SK-N-SH treated with all-trans-retinoic acid at 6 μM for 48 hours (cell line): ENCODE results near the gene GHRL.

ENCODE experiments used
- ATAC-seq: fragments of 200-7000 bp; cut with Tn5 transposase; 3 replicates; pipeline ENCODE4 v1.9.1; 2020; ENCODE audit warnings: mild to moderate bottlenecking, moderate library complexity
- BACH2 ChIP-seq: fragments of 250-450 bp; sonication (Bioruptor Pico); IDR thresholded peaks from 2 replicates; pipeline ENCODE4 v1.9.0; 2021; ENCODE audit warnings: mild to moderate bottlenecking, borderline replicate concordance
- CSDC2 ChIP-seq: fragments of 250-450 bp; sonication (Bioruptor Pico); IDR thresholded peaks from 2 replicates; pipeline ENCODE4 v1.5.0; 2020; ENCODE audit warnings: mild to moderate bottlenecking, moderate library complexity
- CSRNP3 ChIP-seq: fragments of 250-450 bp; sonication (Bioruptor Pico); IDR thresholded peaks from 2 replicates; pipeline ENCODE4 v1.5.1; 2021; ENCODE audit warnings: mild to moderate bottlenecking, moderate library complexity
- ESRRG ChIP-seq: fragments of 250-450 bp; sonication (Bioruptor Pico); IDR thresholded peaks from 2 replicates; pipeline ENCODE4 v1.6.1; 2021; ENCODE audit warnings: mild to moderate bottlenecking
- ISL1 ChIP-seq: fragments of 250-450 bp; sonication (Bioruptor Pico); IDR thresholded peaks from 2 replicates; pipeline ENCODE4 v2.1.2; 2022; ENCODE audit warnings: mild to moderate bottlenecking, moderate library complexity
- OSR1 ChIP-seq: fragments of 250-450 bp; sonication (Bioruptor Pico); IDR thresholded peaks from 2 replicates; pipeline ENCODE4 v1.8.0; 2022; ENCODE audit warnings: moderate library complexity, mild to moderate bottlenecking, inconsistent platforms
- POU6F1 ChIP-seq: fragments of 250-450 bp; sonication (Bioruptor Pico); IDR thresholded peaks from 2 replicates; pipeline ENCODE4 v1.8.0; 2021; ENCODE audit warnings: low read depth, mild to moderate bottlenecking, moderate library complexity, borderline replicate concordance
- PPARA ChIP-seq: fragments of 250-450 bp; sonication (Bioruptor Pico); IDR thresholded peaks from 2 replicates; pipeline ENCODE4 v1.5.0; 2020; ENCODE audit warnings: mild to moderate bottlenecking, borderline replicate concordance
- RARB ChIP-seq: fragments of 250-450 bp; sonication (Bioruptor Pico); IDR thresholded peaks from 2 replicates; pipeline ENCODE4 v1.8.0; 2021; ENCODE audit warnings: mild to moderate bottlenecking, moderate library complexity
- SNAI2 ChIP-seq: fragments of 250-450 bp; sonication (Bioruptor Pico); IDR thresholded peaks from 2 replicates; pipeline ENCODE4 v1.5.0; 2020; ENCODE audit warnings: mild to moderate bottlenecking, moderate library complexity
- TCF4 ChIP-seq: fragments of 250-450 bp; sonication (Bioruptor Pico); IDR thresholded peaks from 2 replicates; pipeline ENCODE4 v1.8.0; 2021; ENCODE audit warnings: mild to moderate bottlenecking, moderate library complexity, borderline replicate concordance
- TOX ChIP-seq: fragments of 250-450 bp; sonication (Bioruptor Pico); IDR thresholded peaks from 2 replicates; pipeline ENCODE4 v1.8.0; 2021; ENCODE audit warnings: mild to moderate bottlenecking, moderate library complexity, borderline replicate concordance
- TSHZ2 ChIP-seq: fragments of 250-450 bp; sonication (Bioruptor Pico); IDR thresholded peaks from 2 replicates; pipeline ENCODE4 v1.5.0; 2020; ENCODE audit warnings: mild to moderate bottlenecking, moderate library complexity
- ZC3H10 ChIP-seq: fragments of 250-450 bp; sonication (Bioruptor Pico); IDR thresholded peaks from 2 replicates; pipeline ENCODE4 v1.5.1; 2021; ENCODE audit warnings: mild to moderate bottlenecking, moderate library complexity
- ZFP3 ChIP-seq: fragments of 250-450 bp; sonication (Bioruptor Pico); IDR thresholded peaks from 2 replicates; pipeline ENCODE4 v1.5.0; 2020; ENCODE audit warnings: mild to moderate bottlenecking, moderate library complexity
- ZFP30 ChIP-seq: fragments of 450-650 bp; formaldehyde crosslinking; IDR thresholded peaks from 2 replicates; pipeline ENCODE4 v1.5.0; 2022; ENCODE audit warnings: mild to moderate bottlenecking, moderate library complexity
- ZNF565 ChIP-seq: fragments of 450-650 bp; formaldehyde crosslinking; conservative IDR thresholded peaks from 2 replicates; pipeline ENCODE4 v1.5.0; 2020; ENCODE audit warnings: low read depth, mild to moderate bottlenecking, moderate library complexity
- ZNF70 ChIP-seq: fragments of 450-650 bp; formaldehyde crosslinking; IDR thresholded peaks from 2 replicates; pipeline ENCODE4 v1.5.0; 2020; ENCODE audit warnings: mild to moderate bottlenecking, moderate library complexity
- ZNF8 ChIP-seq: fragments of 450-650 bp; formaldehyde crosslinking; IDR thresholded peaks from 2 replicates; pipeline ENCODE4 v1.5.0; 2020; ENCODE audit warnings: mild to moderate bottlenecking, moderate library complexity
- TF ChIP-seq, protein P1 (sequence below): fragments of 250-450 bp; sonication (Bioruptor Pico); IDR thresholded peaks from 2 replicates; pipeline ENCODE4 v1.8.0; 2020; ENCODE audit warnings: mild to moderate bottlenecking, moderate library complexity, borderline replicate concordance
- TF ChIP-seq, protein P2 (sequence below): fragments of 250-450 bp; sonication (Bioruptor Pico); IDR thresholded peaks from 2 replicates; pipeline ENCODE4 v1.5.1; 2020; ENCODE audit warnings: low read depth, mild to moderate bottlenecking, moderate library complexity

GHRL gene

DNA sequence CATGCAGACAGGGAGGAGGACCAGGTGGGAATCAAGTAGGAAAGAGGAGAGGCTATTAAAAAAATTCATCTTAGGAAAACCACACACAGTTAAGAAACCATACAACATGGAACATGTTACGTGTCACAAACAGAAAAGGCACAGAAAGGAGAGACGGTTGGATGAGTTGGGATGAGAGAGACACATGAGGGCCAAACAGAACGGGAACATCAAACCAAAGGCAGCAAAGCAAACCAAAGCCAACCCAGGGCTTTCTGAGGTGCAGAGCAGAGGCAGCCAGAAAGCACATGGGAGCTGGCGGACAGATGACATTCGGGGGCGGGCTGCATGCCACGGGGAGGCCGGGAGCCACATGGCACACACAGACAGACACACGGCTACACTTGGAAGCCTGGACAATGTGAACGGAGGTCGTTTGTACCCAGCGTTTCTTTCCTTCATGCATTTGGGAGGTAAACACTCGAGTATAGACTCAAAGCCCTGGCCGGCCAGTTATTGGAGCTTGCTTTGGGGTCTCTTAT is 36.8 kb upstream of the GHRL start:
- no peak for ATAC-seq
- TF ChIP-seq OSR1 = no peak
- TF ChIP-seq RARB = no peak
- TF ChIP-seq ZC3H10 (CRISPR knock-in tag) = no peak
- TF ChIP-seq BACH2 (CRISPR knock-in tag) = no peak
- TF ChIP-seq TOX = no peak
- TF ChIP-seq, protein P1, sequence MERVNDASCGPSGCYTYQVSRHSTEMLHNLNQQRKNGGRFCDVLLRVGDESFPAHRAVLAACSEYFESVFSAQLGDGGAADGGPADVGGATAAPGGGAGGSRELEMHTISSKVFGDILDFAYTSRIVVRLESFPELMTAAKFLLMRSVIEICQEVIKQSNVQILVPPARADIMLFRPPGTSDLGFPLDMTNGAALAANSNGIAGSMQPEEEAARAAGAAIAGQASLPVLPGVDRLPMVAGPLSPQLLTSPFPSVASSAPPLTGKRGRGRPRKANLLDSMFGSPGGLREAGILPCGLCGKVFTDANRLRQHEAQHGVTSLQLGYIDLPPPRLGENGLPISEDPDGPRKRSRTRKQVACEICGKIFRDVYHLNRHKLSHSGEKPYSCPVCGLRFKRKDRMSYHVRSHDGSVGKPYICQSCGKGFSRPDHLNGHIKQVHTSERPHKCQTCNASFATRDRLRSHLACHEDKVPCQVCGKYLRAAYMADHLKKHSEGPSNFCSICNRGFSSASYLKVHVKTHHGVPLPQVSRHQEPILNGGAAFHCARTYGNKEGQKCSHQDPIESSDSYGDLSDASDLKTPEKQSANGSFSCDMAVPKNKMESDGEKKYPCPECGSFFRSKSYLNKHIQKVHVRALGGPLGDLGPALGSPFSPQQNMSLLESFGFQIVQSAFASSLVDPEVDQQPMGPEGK (CRISPR knock-in tag) = no peak
- no peak for TF ChIP-seq CSDC2
- no peak for TF ChIP-seq TCF4 (CRISPR knock-in tag)
- no peak for TF ChIP-seq ZNF8 (CRISPR knock-in tag)
- no peak for TF ChIP-seq SNAI2 (CRISPR knock-in tag)
- TF ChIP-seq ESRRG = no peak
- no peak for TF ChIP-seq CSRNP3
- TF ChIP-seq ISL1 = no peak
- no peak for TF ChIP-seq ZFP30 (CRISPR knock-in tag)
- TF ChIP-seq ZFP3 (CRISPR knock-in tag) = no peak
- no peak for TF ChIP-seq TSHZ2 (CRISPR knock-in tag)
- TF ChIP-seq POU6F1 = no peak
- no peak for TF ChIP-seq PPARA (CRISPR knock-in tag)
- no peak for TF ChIP-seq ZNF70 (CRISPR knock-in tag)
- TF ChIP-seq, protein P2, sequence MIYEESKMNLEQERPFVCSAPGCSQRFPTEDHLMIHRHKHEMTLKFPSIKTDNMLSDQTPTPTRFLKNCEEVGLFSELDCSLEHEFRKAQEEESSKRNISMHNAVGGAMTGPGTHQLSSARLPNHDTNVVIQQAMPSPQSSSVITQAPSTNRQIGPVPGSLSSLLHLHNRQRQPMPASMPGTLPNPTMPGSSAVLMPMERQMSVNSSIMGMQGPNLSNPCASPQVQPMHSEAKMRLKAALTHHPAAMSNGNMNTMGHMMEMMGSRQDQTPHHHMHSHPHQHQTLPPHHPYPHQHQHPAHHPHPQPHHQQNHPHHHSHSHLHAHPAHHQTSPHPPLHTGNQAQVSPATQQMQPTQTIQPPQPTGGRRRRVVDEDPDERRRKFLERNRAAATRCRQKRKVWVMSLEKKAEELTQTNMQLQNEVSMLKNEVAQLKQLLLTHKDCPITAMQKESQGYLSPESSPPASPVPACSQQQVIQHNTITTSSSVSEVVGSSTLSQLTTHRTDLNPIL (CRISPR knock-in tag) = no peak
- TF ChIP-seq, all 23 proteins: peak for 0

DNA sequence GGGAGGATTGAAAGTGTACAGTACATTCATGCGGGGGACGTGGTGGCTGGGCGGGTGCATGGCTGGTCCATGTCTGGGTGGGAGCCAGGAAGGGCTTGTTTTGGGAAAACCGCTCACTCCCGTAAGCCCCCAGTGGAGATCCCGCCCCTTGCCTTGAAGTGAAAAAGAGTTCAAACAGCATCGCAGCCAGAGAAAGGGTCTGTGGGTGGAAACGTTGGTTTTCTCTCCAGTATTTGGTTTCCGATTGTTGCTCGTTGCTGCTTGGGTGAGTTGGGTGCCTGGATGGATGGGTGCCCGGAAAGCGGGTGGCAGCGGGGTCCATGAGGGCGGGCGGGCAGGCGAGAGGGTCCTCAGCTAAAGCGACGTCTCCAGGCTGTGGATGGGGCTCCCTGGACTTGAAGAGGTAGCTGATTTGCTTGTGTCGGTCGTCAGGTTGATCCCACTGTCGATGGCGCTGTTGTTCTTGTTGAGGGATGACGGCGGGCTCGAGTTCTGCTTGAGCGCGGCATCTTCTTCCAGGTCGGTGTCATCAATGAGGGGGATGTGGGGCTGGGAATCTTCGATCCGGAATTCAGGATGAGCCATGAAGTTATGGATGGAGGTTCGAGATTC is 35.8 kb upstream of the GHRL start:
- ATAC-seq = no peak
- TF ChIP-seq SNAI2 (CRISPR knock-in tag) (no peak), TCF4 (CRISPR knock-in tag) (no peak), ZC3H10 (CRISPR knock-in tag) (no peak), TSHZ2 (CRISPR knock-in tag) (no peak), BACH2 (CRISPR knock-in tag) (no peak), ZNF565 (no peak), PPARA (CRISPR knock-in tag) (no peak), CSRNP3 (no peak), RARB (no peak), ZFP3 (CRISPR knock-in tag) (no peak), ZNF8 (CRISPR knock-in tag) (no peak), ISL1 (no peak), CSDC2 (no peak), POU6F1 (no peak), ZFP30 (CRISPR knock-in tag) (no peak)
- TF ChIP-seq, protein P2 (CRISPR knock-in tag) = no peak
